ENCODE data around the gene GPR156. TPM values are rescaled to one million over a fixed set of nuclear protein-coding genes. Genes with fewer than 3 reads are reported as not detected.

GPR156 gene
- total and polyA plus RNA-seq, 2 experiments from 2014 or later, result not detected

GRCh38 chr3:120148187-120148949 lies 136.7 kb downstream of the GPR156 start:
- Histone ChIP-seq H3K27me3 (replicated peaks; ENCODE audit: insufficient read depth) (no peaks in the 10 kb centered on the region), H3K4me3 (no peak overlapping the region), H3K27ac (no peak overlapping the region), H3K9me3 (ENCODE audit: low read depth) (no peaks in the 10 kb centered on the region), H3K36me3 (ENCODE audit: low read depth) (no peaks in the 10 kb centered on the region), H3K4me1 (ENCODE audit: insufficient read depth) (peaks cover 27% of the 10 kb centered on the region), H3K9ac (no peak overlapping the region), H3K9me2 (ENCODE audit: insufficient read depth) (no peaks in the 10 kb centered on the region), H2AFZ (no peak overlapping the region), H3F3A (ENCODE audit: insufficient read depth) (peaks cover 28% of the 10 kb centered on the region), H3K79me2 (ENCODE audit: insufficient read depth) (no peaks in the 10 kb centered on the region), H4K20me1 (ENCODE audit: insufficient read depth) (no peaks in the 10 kb centered on the region), H3K4me2 (ENCODE audit: unreplicated experiment) (no peak overlapping the region)
- DNase-seq, result no peak
- 97 to 98% methylated on average over 3 of the region's 3 CpGs for WGBS, 2 experiments (ENCODE audit: low coverage in 1 of 2, low lambda C conversion rate in 2 of 2, missing lambda C conversion rate in 2 of 2)
- TF ChIP-seq EZH2phosphoT487 (IDR thresholded peaks at IDR 0.05; ENCODE audit: insufficient read depth, low read depth), result no peak
- TF ChIP-seq EZH2 (IDR thresholded peaks at IDR 0.05; ENCODE audit: insufficient read depth, poor library complexity, severe bottlenecking), result no peak
- in situ Hi-C loops (cut with MboI), result no loop called here

GRCh38 chr3:120147072-120147871 lies 137.8 kb downstream of the GPR156 start:
- 87 to 89% methylated on average over 6 of the region's 6 CpGs for WGBS, 2 experiments (ENCODE audit: low coverage in 1 of 2, low lambda C conversion rate in 2 of 2, missing lambda C conversion rate in 2 of 2)
- H3K9me2 ChIP-seq (ENCODE audit: insufficient read depth), result no peaks in the 10 kb centered on the region
- H3K4me3 ChIP-seq, result no peak overlapping the region
- H3K4me1 ChIP-seq (ENCODE audit: insufficient read depth), result peaks cover 21% of the 10 kb centered on the region
- H3K27ac ChIP-seq, result no peak overlapping the region
- H3K27me3 ChIP-seq (replicated peaks; ENCODE audit: insufficient read depth), result no peaks in the 10 kb centered on the region
- in situ Hi-C loops (cut with MboI), result no loop called here
- H2AFZ ChIP-seq, result no peak overlapping the region
- no peaks in the 10 kb centered on the region for H3K9me3 ChIP-seq (ENCODE audit: low read depth)
- H4K20me1 ChIP-seq (ENCODE audit: insufficient read depth), result no peaks in the 10 kb centered on the region
- H3K36me3 ChIP-seq (ENCODE audit: low read depth), result no peaks in the 10 kb centered on the region
- no peaks in the 10 kb centered on the region for H3K79me2 ChIP-seq (ENCODE audit: insufficient read depth)
- no peak overlapping the region for H3K4me2 ChIP-seq (ENCODE audit: unreplicated experiment)
- no peak overlapping the region for H3K9ac ChIP-seq
- peaks cover 18% of the 10 kb centered on the region for H3F3A ChIP-seq (ENCODE audit: insufficient read depth)
- no peak for TF ChIP-seq EZH2 (IDR thresholded peaks at IDR 0.05; ENCODE audit: insufficient read depth, poor library complexity, severe bottlenecking)
- TF ChIP-seq EZH2phosphoT487 (IDR thresholded peaks at IDR 0.05; ENCODE audit: insufficient read depth, low read depth), result no peak
- DNase-seq, result no peak

GRCh38 chr3:120145542-120146285 lies 139.3 kb downstream of the GPR156 start:
- H2AFZ ChIP-seq, result no peak overlapping the region
- H3K4me2 ChIP-seq (ENCODE audit: unreplicated experiment), result peak overlapping the region; percentile 43
- in situ Hi-C loops (cut with MboI), result no loop called here
- no peaks in the 10 kb centered on the region for H3K79me2 ChIP-seq (ENCODE audit: insufficient read depth)
- no peak overlapping the region for H3K4me3 ChIP-seq
- H3K27ac ChIP-seq, result peak overlapping the region; percentile 54
- peaks cover 27% of the 10 kb centered on the region for H3K4me1 ChIP-seq (ENCODE audit: insufficient read depth)
- no peak overlapping the region for H3K9ac ChIP-seq
- no peaks in the 10 kb centered on the region for H3K9me3 ChIP-seq (ENCODE audit: low read depth)
- DNase-seq, result peak; percentile 89
- H3K9me2 ChIP-seq (ENCODE audit: insufficient read depth), result no peaks in the 10 kb centered on the region
- no peaks in the 10 kb centered on the region for H3K27me3 ChIP-seq (replicated peaks; ENCODE audit: insufficient read depth)
- no peak for TF ChIP-seq EZH2 (IDR thresholded peaks at IDR 0.05; ENCODE audit: insufficient read depth, poor library complexity, severe bottlenecking)
- TF ChIP-seq EZH2phosphoT487 (IDR thresholded peaks at IDR 0.05; ENCODE audit: insufficient read depth, low read depth), result no peak
- H4K20me1 ChIP-seq (ENCODE audit: insufficient read depth), result no peaks in the 10 kb centered on the region
- H3K36me3 ChIP-seq (ENCODE audit: low read depth), result no peaks in the 10 kb centered on the region
- H3F3A ChIP-seq (ENCODE audit: insufficient read depth), result peaks cover 20% of the 10 kb centered on the region
- 61 to 66% methylated on average over 3 of the region's 3 CpGs for WGBS, 2 experiments (ENCODE audit: low coverage in 1 of 2, low lambda C conversion rate in 2 of 2, missing lambda C conversion rate in 2 of 2)

GRCh38 chr3:120144267-120144666 lies 140.8 kb downstream of the GPR156 start:
- Histone ChIP-seq H3K4me2 (ENCODE audit: unreplicated experiment) (no peak overlapping the region), H3K9me3 (ENCODE audit: low read depth) (no peaks in the 10 kb centered on the region), H3K4me1 (ENCODE audit: insufficient read depth) (peaks cover 27% of the 10 kb centered on the region), H3K4me3 (no peak overlapping the region), H3K27me3 (replicated peaks; ENCODE audit: insufficient read depth) (no peaks in the 10 kb centered on the region), H3K9me2 (ENCODE audit: insufficient read depth) (no peaks in the 10 kb centered on the region), H3F3A (ENCODE audit: insufficient read depth) (peaks cover 20% of the 10 kb centered on the region), H2AFZ (no peak overlapping the region), H3K9ac (no peak overlapping the region), H3K27ac (no peak overlapping the region), H3K79me2 (ENCODE audit: insufficient read depth) (no peaks in the 10 kb centered on the region), H4K20me1 (ENCODE audit: insufficient read depth) (no peaks in the 10 kb centered on the region), H3K36me3 (ENCODE audit: low read depth) (no peaks in the 10 kb centered on the region)
- in situ Hi-C loops (cut with MboI), result no loop called here
- TF ChIP-seq EZH2phosphoT487 (IDR thresholded peaks at IDR 0.05; ENCODE audit: insufficient read depth, low read depth) (no peak), EZH2 (IDR thresholded peaks at IDR 0.05; ENCODE audit: insufficient read depth, poor library complexity, severe bottlenecking) (no peak)
- WGBS, 2 experiments (ENCODE audit: low coverage in 1 of 2, low lambda C conversion rate in 2 of 2, missing lambda C conversion rate in 2 of 2), result 50 to 56% methylated on average over 4 of the region's 4 CpGs
- DNase-seq, result no peak
